ENCODE measurements around the gene LDLRAP1.

DNA sequence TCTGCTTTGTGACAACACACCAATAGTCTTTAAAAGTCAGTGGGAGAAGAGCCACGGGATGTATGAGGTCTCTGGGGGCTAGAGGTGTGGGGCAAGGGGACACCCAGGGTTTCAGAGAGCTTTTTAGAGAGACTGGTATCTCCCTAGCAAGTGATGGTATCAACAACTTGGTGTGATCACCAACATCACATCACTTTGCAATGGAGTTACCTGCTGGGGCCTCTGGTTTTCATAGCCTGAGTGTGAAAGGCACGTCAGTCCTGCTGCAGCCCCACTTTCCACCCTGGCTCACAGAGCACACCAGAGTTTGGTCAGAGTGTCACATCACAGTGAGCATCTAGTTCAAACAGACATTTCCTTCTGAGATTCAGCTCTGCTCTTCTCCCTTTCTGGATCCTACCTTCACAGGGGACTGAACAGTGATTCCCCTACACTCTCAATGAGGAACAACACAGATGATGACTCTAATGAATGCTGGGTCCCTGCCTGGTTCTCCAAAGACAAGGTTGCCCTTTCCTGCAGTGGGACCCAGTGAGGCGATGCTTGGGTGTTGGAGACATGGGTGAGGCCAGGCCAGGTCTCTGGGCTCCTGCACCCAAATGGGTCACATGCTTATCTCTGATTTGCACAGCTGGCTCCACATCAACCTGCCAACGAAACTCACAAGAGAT, 71.2 kb downstream of the LDLRAP1 start:
- TF ChIP-seq CTCF (conservative IDR thresholded peaks at IDR 0.05; ENCODE audit: low read depth, low read length) (no peak), MAZ (IDR thresholded peaks at IDR 0.05; ENCODE audit: borderline replicate concordance, low read depth, low read length) (no peak)
- TF ChIP-seq, protein P1, sequence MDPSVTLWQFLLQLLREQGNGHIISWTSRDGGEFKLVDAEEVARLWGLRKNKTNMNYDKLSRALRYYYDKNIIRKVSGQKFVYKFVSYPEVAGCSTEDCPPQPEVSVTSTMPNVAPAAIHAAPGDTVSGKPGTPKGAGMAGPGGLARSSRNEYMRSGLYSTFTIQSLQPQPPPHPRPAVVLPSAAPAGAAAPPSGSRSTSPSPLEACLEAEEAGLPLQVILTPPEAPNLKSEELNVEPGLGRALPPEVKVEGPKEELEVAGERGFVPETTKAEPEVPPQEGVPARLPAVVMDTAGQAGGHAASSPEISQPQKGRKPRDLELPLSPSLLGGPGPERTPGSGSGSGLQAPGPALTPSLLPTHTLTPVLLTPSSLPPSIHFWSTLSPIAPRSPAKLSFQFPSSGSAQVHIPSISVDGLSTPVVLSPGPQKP (IDR thresholded peaks at IDR 0.05; ENCODE audit: borderline replicate concordance, low read depth, low read length): no peak
